Stimulated activated CD8-positive, alpha-beta memory T cell treated with anti-CD3 and anti-CD28 coated beads, Interleukin-12 subunit alpha, Interleukin-12 subunit beta, amount 100 ng/mL, for 24 hours (primary cell): ENCODE measurements around the gene ZNF263.
A peak's percentile ranks its signal among the peaks of the same experiment; 100 is the strongest.

ENCODE experiments used
- DNase-seq: peaks from one replicate; pipeline ENCODE4 v3.0.0-alpha.2; 2020; ENCODE audit errors: extremely low read depth

The ZNF263 gene

GRCh38 chr16:3282730-3283542, at the start of gene ZNF263:
TSS of gene ZNF263 (plus strand) at chr16:3283491. CDS start at chr16:3283819, 328 bp downstream.
- peak; percentile 82 for DNase-seq

GRCh38 chr16:3234543-3234856, 48.8 kb upstream of the ZNF263 start:
- DNase-seq = no peak

DNA sequence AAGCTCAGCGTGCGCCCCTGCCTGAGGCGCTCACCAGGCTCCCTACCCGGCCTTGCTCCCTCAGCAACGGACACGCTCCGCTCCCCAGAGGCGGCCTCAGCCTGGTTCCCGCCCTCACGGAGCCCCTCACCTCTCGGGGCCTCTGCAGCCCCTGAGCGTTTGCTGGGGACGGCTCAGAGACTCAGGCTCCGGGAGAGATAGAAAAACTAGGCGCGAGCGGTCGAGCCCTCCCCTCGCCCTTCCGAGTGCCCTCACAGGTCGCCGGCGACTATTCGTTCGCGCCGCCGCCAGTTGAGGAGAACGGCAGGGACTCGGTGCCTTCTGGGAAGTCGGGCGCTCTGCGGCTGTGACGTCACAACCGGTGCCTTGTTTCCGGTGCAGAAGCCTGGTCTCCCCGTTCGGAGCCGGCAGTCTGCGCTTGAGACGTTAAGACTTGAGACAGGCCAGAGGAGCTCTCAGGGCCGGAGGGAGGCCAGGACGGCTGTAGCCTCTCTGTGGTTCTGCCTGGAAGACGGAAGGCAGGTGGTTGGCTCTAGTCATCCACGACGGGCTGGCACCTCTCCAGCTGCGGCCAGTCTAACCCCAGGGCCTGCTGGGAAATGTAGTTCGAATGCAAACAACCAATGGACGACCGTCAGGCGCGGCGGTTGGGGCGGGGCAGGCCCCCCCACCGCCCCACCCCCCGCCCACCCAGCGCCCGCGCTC, 48.3 kb upstream of the ZNF263 start, which contains the start of gene ZNF200:
Gene ZNF200 (minus strand): TSS at position 302 of the 705 bp plus-strand sequence. CDS start 1,403 bp downstream, outside the sequence.
- DNase-seq = peak; percentile 87

DNA sequence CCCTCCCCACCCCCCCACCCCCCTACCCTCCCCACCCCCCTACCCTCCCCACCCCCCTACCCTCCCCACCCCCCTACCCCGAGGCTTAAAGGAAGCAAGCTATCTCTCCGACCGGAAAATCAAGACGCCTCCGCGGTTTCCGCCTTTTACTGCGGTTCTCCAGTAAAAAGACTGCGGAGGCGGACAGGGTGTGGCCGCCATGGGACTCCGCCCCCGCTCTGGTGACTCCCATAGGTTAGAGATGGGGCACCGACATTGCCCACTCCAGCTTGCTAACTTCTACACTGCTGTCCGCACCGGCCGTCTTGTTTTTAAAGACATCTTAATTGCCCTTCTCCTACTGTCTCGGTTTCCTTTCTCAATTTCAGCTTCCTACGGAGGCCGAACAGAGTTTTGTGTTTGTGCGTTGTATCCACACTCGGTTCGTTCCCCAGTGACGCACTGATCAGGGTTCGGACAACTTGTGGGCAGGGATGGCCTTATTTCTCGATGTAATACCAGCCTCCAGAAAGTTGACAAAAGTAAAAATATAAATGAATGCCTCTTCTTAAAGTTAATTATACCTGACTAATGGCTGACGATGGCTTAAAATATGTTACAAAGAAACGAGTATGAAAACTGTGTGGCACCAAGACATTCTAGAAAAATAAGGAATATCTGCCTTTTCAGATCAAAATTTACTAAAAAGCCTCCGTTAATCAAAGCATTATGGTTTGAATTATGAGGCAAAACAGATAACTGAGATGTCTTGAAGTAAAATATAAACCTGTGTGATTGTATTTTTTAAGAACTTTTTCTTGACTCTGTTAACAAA, 47.2 kb upstream of the ZNF263 start:
- no peak for DNase-seq

DNA sequence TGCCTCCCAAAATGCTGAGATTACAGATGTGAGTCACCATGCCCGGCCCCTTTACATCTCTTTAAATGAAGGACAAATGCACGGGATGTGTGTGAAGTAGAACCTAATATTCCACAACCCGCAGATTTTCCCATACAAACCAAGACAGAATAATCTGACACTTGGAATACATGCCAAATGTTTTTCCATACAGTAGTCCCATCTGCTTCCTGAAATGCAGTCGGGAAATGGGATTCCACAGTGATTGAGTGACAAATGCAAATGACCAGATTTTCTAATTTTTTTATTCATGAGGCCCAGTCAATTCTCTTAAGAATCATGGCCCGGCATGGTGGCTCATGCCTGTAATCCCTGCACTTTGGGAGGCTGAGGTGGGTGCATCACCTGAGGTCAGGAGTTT, 41.5 kb upstream of the ZNF263 start:
- DNase-seq = no peak

GRCh38 chr16:3242709-3243108, 40.6 kb upstream of the ZNF263 start:
- DNase-seq = no peak

GRCh38 chr16:3243882-3244281, 39.4 kb upstream of the ZNF263 start:
- no peak for DNase-seq

DNA sequence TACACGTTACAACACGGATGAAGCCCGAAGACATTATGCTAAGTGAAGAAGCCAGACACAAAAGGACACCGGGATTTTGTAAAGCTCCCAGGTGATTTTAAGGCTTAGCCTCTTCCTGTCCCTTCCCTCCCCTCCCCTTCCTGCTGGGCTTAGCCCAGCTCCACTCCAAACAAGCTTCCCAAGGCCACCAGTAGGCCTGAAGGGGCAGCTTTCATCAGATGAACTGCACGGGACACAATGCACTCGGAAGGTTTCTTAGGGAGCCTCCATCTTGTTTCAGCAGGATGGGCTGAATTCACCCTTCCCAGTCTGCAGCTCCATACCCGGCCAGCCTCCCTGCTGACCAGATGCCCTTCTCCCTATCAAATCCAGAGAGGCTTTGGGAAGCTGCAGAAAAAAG, 37.3 kb upstream of the ZNF263 start:
- no peak for DNase-seq

- DNase-seq = no peak
These were observed 36.4 kb upstream of the ZNF263 start for GRCh38 chr16:3246876-3247275.

- no peak for DNase-seq
These were observed 34.7 kb upstream of the ZNF263 start for GRCh38 chr16:3248596-3248995.

GRCh38 chr16:3249020-3249419, 34.3 kb upstream of the ZNF263 start:
- DNase-seq = no peak

GRCh38 chr16:3249451-3249850, 33.8 kb upstream of the ZNF263 start:
- no peak for DNase-seq

GRCh38 chr16:3252967-3253366, 30.3 kb upstream of the ZNF263 start:
- no peak for DNase-seq

DNA sequence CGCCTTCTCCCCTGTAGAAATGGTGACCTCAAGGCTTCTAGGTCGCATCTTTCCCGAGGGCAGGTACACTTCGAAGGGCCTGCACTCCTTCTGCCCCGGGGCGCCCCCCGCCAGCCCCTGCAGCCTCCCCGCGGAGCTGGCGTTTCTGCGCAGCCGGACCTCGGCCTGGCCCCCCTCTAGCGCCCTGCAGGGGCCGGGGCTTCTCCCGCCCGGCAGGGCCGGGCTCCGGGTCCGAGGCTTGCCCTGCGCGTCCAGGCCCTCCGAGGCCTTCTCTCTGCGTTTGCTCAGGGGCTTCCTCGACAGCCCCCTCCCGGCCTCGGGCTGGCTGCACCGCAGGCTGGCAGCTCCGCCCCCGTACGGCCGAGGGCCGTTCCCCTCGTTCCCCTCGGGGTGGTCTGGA, 29.0 kb upstream of the ZNF263 start:
- DNase-seq = no peak

DNA sequence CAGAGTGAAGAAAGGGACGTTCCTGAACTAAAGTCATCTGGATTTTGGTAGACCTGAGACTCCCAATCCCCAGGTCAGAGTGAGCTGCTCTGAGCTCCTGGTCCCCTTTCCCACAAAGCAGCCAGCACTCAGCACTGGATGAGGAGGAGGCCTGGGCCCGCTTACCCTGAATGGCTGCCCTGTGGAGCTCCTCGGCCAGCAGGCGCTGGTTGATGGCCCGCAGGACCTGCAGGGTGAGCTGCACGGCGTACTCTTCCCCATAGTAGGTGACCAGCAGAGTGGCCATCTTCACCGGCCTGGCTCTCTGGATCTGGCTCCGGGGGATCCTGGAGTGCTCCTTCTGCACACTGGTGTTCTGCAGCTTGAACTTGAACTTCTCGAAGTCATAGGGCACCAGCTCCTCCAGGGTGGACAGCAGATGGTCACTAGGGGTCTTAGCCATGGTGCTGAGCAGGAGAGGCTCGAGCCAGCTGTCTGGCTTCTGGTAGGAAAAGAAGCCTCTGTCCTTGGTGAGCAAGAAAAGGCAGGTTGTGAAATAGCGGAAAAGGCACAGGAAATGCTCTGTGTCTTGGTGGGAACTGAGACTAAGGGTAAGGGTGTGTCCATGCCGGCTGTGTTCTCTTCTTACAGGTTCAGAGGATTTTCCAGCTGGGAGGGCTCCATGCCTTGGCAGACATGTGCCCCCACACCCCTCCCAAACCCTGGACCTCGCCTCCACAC, 27.0 kb upstream of the ZNF263 start, which contains the start of gene MEFV:
Gene MEFV (minus strand): TSS at position 488 of the 720 bp plus-strand sequence. CDS start 46 bp downstream, at position 442.
- no peak for DNase-seq

DNA sequence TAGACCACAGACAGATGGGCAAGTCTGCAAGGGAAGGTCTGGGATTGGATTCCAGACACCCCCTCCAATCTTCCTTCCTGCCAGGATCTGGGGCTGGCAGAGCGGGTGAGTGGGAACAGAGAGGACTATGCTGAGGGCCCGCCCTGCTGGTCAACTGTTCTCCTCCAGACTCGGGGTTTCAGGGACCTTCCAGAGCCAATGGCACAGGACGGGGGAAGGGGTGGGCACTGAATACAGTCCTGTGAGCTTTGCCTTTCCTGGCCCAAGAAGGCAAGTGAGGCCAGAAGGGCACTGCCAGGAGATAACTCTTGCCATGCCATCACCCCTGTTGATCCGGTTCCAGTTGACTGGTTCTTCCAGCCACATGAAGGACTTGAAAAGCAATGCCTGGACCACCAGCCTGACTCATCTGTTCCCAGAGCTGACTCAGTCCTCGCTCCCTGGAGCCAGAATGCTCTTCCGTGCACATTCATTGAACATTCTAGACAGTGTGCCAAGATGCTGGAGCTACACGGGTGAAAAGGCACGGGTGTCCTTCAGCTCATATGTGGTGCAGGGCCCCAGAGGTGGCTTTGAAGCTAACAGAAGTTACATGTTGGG, 26.3 kb upstream of the ZNF263 start:
- no peak for DNase-seq

GRCh38 chr16:3259836-3260235, 23.5 kb upstream of the ZNF263 start:
- no peak for DNase-seq

DNA sequence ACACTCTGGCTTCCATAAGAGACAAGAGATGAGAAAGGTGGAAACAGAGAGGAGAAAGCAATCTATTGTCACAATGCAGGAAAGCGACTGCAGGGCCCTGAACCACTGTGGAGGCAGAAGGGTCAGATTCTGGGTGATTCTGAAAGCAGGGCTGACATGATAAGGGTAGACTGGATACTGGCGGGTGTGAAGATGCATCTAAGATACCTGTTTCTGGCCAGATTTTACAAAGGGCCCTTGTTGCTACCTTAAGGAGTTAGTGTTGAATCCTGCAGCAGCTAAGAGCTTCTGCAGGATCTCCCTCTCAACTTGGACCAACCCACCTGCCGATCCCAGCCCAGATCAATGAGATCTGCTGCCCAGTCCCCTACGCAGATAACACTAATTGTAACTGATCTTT, 20.8 kb upstream of the ZNF263 start:
- DNase-seq = no peak

DNA sequence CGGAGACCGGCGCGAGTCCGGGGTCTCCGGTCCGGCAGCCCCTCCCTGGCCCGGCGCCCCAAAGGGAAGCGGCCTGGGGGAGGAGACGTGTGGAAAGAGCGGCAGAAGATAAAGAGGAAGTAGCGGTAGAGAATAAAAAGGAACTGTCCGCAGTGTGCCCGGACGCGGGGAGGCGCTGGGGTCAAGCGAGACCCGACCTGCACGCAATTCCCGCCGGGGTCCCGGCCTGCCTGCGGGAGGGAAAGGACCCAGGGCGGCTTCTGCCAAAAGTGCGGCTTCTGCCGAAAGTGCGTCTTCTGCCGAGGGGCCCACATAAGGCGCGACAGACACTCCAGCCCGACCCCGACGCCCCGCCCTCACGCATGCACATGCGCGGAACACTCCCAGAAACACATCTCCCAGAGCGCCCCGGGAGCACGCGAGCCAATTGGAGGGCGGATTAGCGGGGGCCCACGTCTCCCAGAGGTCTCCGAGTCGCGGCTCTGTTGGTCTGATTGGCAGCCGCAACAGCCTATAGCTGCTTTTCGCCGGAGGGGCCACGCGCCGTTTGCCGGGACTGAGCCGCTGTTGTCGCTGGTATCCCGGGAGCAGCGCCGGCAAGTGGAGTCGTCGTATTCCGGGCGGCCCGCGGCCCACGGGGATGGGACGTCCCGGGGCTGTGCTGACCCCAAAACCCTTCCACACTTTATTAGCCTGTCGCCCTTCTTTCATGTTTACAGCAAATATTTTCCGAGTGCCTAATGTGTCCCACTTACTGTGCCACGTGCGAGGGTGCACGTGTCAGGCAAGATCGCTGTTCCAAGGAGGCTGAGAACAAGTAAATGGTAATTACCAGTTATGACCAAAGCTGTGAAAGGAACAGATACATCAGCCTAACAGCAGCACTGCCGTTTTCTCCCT, 18.9 kb upstream of the ZNF263 start:
- peak; percentile 98 for DNase-seq

DNA sequence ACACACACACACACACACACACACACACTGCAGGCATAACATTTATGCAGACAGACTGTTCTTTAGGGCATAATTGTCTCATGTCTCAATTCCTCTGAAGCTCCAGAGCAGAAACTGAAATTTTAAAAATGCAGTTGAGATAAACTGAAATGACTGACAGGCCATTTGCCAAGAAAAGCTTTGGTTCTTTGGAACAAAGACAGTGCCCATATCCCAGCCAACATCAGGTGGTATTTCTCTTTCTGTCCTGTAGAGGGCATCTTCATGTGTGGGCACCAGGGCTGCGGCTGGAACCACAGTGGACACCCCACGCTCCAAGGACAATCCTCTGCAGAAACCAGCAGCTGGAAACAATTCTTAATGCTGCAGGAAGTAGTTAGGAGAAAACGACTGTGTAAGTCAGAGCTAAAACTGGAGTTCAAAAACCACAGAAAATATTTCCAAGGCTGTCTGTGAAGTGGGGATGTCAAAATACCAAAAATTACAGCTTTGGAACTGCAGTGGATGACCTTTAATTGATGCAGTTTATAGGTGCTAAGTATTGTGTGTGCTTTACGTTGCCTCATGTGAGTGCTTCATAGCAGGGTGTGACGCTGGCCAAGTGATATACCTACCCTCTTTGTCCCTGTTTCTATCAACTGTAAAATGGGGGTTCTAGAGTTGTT, 16.3 kb upstream of the ZNF263 start:
- no peak for DNase-seq
